PC-9 (cell line): Measurements from ENCODE around the gene ZNF407. TPM values are rescaled to one million over a fixed set of nuclear protein-coding genes. Genes with fewer than 3 reads are reported as not detected.

Experiments used
- BruUV-seq: library from RNA; stranded (reverse); fragments of 400-500 nt; replicated peaks from 2 replicates; lab custom pipeline; 2021; lab: Mats Ljungman, UMichigan
- CTCF ChIA-PET: fragments of 300-600 bp; sonication (Branson Sonifier 250); formaldehyde crosslinking; loops from one replicate; lab custom pipeline; 2022; ENCODE audit warnings: antibody characterized with exemption; lab: Charles Lee
- POLR2A ChIA-PET: fragments of 300-600 bp; sonication (Branson Sonifier 250); formaldehyde crosslinking; loops from one replicate; lab custom pipeline; 2022; ENCODE audit warnings: antibody characterized with exemption; ENCODE audit not compliant: unreplicated experiment; lab: Charles Lee
- DNase-seq, 2 experiments: peaks; one replicate each; pipeline versions ENCODE4 v3.0.0 to v3.0.0-alpha.2; 2015 to 2022; ENCODE audit warnings: mixed read lengths in 1 of 2
- H2AFZ ChIP-seq: fragments of 200-600 bp; sonication (generic); 2 replicates; pipeline ENCODE4 v1.8.1; 2017; ENCODE audit warnings: antibody characterized with exemption
- H3F3A ChIP-seq: fragments of 200-600 bp; sonication (generic); 2 replicates; pipeline ENCODE4 v1.8.1; 2017; ENCODE audit warnings: antibody characterized with exemption, mild to moderate bottlenecking, low read depth; ENCODE audit not compliant: insufficient read depth
- H3K27ac ChIP-seq: fragments of 200-600 bp; sonication (generic); 2 replicates; pipeline ENCODE4 v1.6.1; 2016; ENCODE audit warnings: mixed run types
- H3K27me3 ChIP-seq: fragments of 200-600 bp; sonication (generic); 2 replicates; pipeline ENCODE4 v1.6.1; 2016; ENCODE audit warnings: low read depth, mixed run types; ENCODE audit not compliant: insufficient read depth
- H3K36me3 ChIP-seq: fragments of 200-600 bp; sonication (generic); 2 replicates; pipeline ENCODE4 v1.6.1; 2016; ENCODE audit warnings: low read depth, mixed run types
- H3K4me1 ChIP-seq: fragments of 200-600 bp; sonication (generic); replicated peaks from 2 replicates; pipeline ENCODE4 v1.6.1; 2016; ENCODE audit warnings: mixed run types; ENCODE audit not compliant: insufficient read depth
- H3K4me2 ChIP-seq: fragments of 200-600 bp; sonication (generic); 2 replicates; pipeline ENCODE4 v1.6.1; 2017; ENCODE audit warnings: mixed run types
- H3K4me3 ChIP-seq: fragments of 200-600 bp; sonication (generic); 2 replicates; pipeline ENCODE4 v1.6.1; 2016; ENCODE audit warnings: mixed run types
- H3K79me2 ChIP-seq: fragments of 200-600 bp; sonication (generic); 2 replicates; pipeline ENCODE4 v1.6.1; 2017; ENCODE audit warnings: low read depth, mixed run types
- H3K9me2 ChIP-seq: fragments of 200-600 bp; sonication (generic); 2 replicates; pipeline ENCODE4 v1.8.1; 2017; ENCODE audit warnings: mild to moderate bottlenecking; ENCODE audit not compliant: insufficient read depth
- H3K9me3 ChIP-seq: fragments of 200-600 bp; sonication (generic); 2 replicates; pipeline ENCODE4 v1.8.1; 2016; ENCODE audit warnings: low read depth; ENCODE audit not compliant: insufficient read depth
- H4K20me1 ChIP-seq: fragments of 200-600 bp; sonication (generic); 2 replicates; pipeline ENCODE4 v1.8.1; 2017; ENCODE audit not compliant: insufficient read depth
- EZH2 ChIP-seq: fragments of 200-600 bp; sonication (generic); IDR thresholded peaks from 2 replicates; pipeline ENCODE4 v1.8.0; 2017; ENCODE audit warnings: antibody characterized with exemption, low read depth
- intact Hi-C: fragments of 100-400 bp; cut with micrococcal nuclease; formaldehyde crosslinking; loops from one replicate; pipeline ENCODE4 v1.10.0; 2022; ENCODE audit not compliant: unreplicated experiment
- total RNA-seq: library from RNA; stranded (reverse); gene quantifications from 2 replicates; pipeline ENCODE4 v1.2.3, GENCODE V29; 2021
- TF ChIP-seq, protein P1 (sequence below): fragments of 200-600 bp; sonication (generic); conservative IDR thresholded peaks from 2 replicates; pipeline ENCODE4 v1.6.1; 2017; ENCODE audit warnings: mixed run types, antibody characterized with exemption, mild to moderate bottlenecking, moderate library complexity

The ZNF407 gene
- total RNA-seq, 1 experiment from 2014 or later = 13.4 TPM

DNA sequence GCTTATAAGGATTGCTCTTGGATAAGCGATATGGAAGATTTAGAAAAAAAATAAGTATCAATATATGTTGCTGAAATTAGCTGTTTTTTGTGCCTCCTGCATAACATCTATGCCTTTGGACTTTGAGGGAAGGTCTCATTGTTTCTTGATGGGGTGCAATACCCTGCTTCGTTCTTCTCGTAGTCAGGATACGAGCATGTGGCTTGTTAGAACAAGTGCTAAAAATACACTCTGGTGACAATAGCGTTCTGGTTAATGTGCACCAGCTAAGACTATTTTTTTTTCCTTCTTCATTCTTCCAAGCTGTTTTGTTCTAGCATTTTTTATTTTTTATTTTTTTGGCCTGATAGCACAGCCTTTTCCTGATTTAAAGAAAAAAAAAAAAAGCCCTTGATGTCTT lies 97.5 kb downstream of the ZNF407 start:
- BruUV-seq = no TSS peak
- Histone ChIP-seq H3K9me2 (no peaks in the 10 kb centered on the region), H3K79me2 (no peaks in the 10 kb centered on the region), H4K20me1 (peaks cover 4% of the 10 kb centered on the region; the same call in 1 of the 2 replicates), H2AFZ (no peak overlapping the region), H3F3A (no peaks in the 10 kb centered on the region), H3K9me3 (no peaks in the 10 kb centered on the region), H3K4me1 (no peaks in the 10 kb centered on the region), H3K27me3 (no peaks in the 10 kb centered on the region), H3K4me2 (no peak overlapping the region), H3K36me3 (no peaks in the 10 kb centered on the region), H3K27ac (no peak overlapping the region), H3K4me3 (no peak overlapping the region)
- TF ChIP-seq EZH2 = no peak
- TF ChIP-seq, protein P1, sequence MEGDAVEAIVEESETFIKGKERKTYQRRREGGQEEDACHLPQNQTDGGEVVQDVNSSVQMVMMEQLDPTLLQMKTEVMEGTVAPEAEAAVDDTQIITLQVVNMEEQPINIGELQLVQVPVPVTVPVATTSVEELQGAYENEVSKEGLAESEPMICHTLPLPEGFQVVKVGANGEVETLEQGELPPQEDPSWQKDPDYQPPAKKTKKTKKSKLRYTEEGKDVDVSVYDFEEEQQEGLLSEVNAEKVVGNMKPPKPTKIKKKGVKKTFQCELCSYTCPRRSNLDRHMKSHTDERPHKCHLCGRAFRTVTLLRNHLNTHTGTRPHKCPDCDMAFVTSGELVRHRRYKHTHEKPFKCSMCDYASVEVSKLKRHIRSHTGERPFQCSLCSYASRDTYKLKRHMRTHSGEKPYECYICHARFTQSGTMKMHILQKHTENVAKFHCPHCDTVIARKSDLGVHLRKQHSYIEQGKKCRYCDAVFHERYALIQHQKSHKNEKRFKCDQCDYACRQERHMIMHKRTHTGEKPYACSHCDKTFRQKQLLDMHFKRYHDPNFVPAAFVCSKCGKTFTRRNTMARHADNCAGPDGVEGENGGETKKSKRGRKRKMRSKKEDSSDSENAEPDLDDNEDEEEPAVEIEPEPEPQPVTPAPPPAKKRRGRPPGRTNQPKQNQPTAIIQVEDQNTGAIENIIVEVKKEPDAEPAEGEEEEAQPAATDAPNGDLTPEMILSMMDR = no peak
- ChIA-PET POLR2A (no interaction called here), CTCF (interaction anchor here (0.6 kb wide), 1 partner anchor 11 kb away, joined by 5 read pairs; no protein-coding TSS in a partner anchor)
- intact Hi-C loops = no loop called here
- no peak for DNase-seq

DNA sequence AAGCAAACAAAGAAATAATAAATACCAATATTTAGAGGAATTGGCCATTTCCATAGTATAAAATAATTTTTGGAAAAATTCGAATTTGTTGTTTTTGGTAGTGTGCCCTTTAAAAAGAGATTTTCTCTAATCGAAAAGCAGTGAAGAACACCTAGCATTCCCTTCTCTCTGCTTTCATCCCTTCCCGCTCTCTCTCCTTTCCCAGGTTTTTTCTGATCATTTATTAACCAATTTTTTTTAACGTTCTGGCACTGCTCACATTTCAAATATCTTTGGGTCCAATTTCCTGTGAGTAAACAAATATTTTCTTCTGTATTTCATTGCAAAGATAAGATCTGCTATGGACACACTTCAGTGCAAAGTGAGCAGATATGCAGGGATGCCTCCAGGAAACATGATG lies 101.2 kb downstream of the ZNF407 start:
- POLR2A ChIA-PET = no interaction called here
- BruUV-seq = no TSS peak

DNA sequence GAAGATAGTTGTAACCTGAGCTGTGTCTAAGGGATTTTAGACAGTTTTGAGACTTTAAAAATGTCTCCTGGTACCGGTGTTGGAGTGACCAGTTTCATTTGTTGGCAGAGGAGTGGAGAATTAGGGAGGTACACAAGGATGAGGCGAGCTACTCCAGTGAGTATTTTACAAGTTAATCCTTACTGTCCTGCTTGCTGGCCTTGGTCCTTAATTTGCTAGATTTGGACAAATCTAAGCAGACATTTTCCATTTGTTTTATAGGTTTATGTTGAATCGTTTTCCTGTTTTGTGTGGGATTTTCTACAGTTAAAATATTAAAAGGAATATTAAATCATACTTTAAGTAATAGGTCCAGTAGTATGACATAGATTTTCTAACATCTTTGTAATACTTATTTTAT lies 101.8 kb downstream of the ZNF407 start:
- Histone ChIP-seq H3K27ac (no peak overlapping the region), H3K9me3 (no peaks in the 10 kb centered on the region), H3K27me3 (no peaks in the 10 kb centered on the region), H3K4me3 (no peak overlapping the region), H3K9me2 (peaks cover 4% of the 10 kb centered on the region; the same call in 1 of the 2 replicates), H3F3A (no peaks in the 10 kb centered on the region), H3K4me1 (no peaks in the 10 kb centered on the region), H2AFZ (no peak overlapping the region), H3K79me2 (no peaks in the 10 kb centered on the region), H3K4me2 (no peak overlapping the region), H4K20me1 (peaks cover 4% of the 10 kb centered on the region; the same call in 1 of the 2 replicates), H3K36me3 (no peaks in the 10 kb centered on the region)
- DNase-seq = no peak
- intact Hi-C loops = no loop called here
- CTCF ChIA-PET = no interaction called here
- BruUV-seq = no TSS peak
- TF ChIP-seq, protein P1 = no peak
- TF ChIP-seq EZH2 = no peak
- POLR2A ChIA-PET = no interaction called here

More for the DNA sequence above, 101.2 kb downstream of the ZNF407 start:
- Histone ChIP-seq H3K4me2 (no peak overlapping the region), H3K4me1 (no peaks in the 10 kb centered on the region), H2AFZ (no peak overlapping the region), H3K27ac (no peak overlapping the region), H3K79me2 (no peaks in the 10 kb centered on the region), H3K27me3 (no peaks in the 10 kb centered on the region), H3F3A (no peaks in the 10 kb centered on the region), H3K36me3 (no peaks in the 10 kb centered on the region), H4K20me1 (peaks cover 4% of the 10 kb centered on the region; the same call in 1 of the 2 replicates), H3K9me2 (no peaks in the 10 kb centered on the region), H3K4me3 (no peak overlapping the region), H3K9me3 (no peaks in the 10 kb centered on the region)
- intact Hi-C loops = no loop called here
- DNase-seq = no peak
- CTCF ChIA-PET = no interaction called here
- TF ChIP-seq, protein P1 = no peak
- TF ChIP-seq EZH2 = no peak
